MM.1S (cell line): Measurements from ENCODE around the gene SERPINB6.
"Not testable (repeated sequence)": the region's sequence is repeated elsewhere in the genome, so short reads cannot be mapped to it uniquely, and the experiment has no call there.

Experiments used
- CTCF ChIP-seq: fragments of 300-600 bp; sonication (generic); IDR thresholded peaks from 2 replicates; pipeline ENCODE4 v1.5.1; 2016; ENCODE audit warnings: antibody characterized with exemption, low read length, mixed read lengths
- EZH2phosphoT487 ChIP-seq: fragments of 300-600 bp; sonication (generic); IDR thresholded peaks from 2 replicates; pipeline ENCODE4 v1.6.1; 2018; ENCODE audit warnings: antibody characterized with exemption, low read length

- TF ChIP-seq CTCF, EZH2phosphoT487: not testable (repeated sequence)
These were observed 1.3 kb upstream of the SERPINB6 start for GRCh38 chr6:2972685-2973084.
